GM18511 (cell line): ENCODE data around the gene TMED6.
"Not testable (repeated sequence)": the region's sequence is repeated elsewhere in the genome, so short reads cannot be mapped to it uniquely, and the experiment has no call there.

ENCODE experiments used
- ATAC-seq: cut with Tn5 transposase; IDR thresholded peaks from one replicate; pipeline ENCODE4 v1.9.1; 2021; ENCODE audit warnings: mild to moderate bottlenecking, moderate library complexity; ENCODE audit not compliant: unreplicated experiment

The TMED6 gene

GRCh38 chr16:69306031-69306430 is 45.6 kb downstream of the TMED6 start:
- no peak for ATAC-seq

GRCh38 chr16:69302301-69302700 is 49.3 kb downstream of the TMED6 start:
- no peak for ATAC-seq

- no peak for ATAC-seq
Measured at GRCh38 chr16:69301861-69302260, 49.7 kb downstream of the TMED6 start.

- ATAC-seq = no peak
Measured at GRCh38 chr16:69301187-69301586, 50.4 kb downstream of the TMED6 start.

GRCh38 chr16:69298261-69298660 is 53.3 kb downstream of the TMED6 start:
- no peak for ATAC-seq

- ATAC-seq = not testable (repeated sequence)
Measured at GRCh38 chr16:69296771-69297170, 54.8 kb downstream of the TMED6 start.

- no peak for ATAC-seq
Measured at GRCh38 chr16:69294051-69294450, 57.5 kb downstream of the TMED6 start.

GRCh38 chr16:69293401-69293800 is 58.2 kb downstream of the TMED6 start:
- ATAC-seq = no peak
